K562 (cell line): ENCODE results near the gene CES1. TPM values are rescaled to one million over a fixed set of nuclear protein-coding genes. Genes with fewer than 3 reads are reported as not detected.

ENCODE experiments used
- ATAC-seq: fragments of 200-7000 bp; cut with Tn5 transposase; 3 replicates; pipeline ENCODE4 v1.9.1; 2020; ENCODE audit warnings: moderate library complexity
- BruUV-seq: library from RNA; stranded (reverse); fragments of 400-500 nt; replicated peaks from 2 replicates; lab custom pipeline; 2021; lab: Mats Ljungman, UMichigan
- CTCF ChIA-PET: fragments of 300-600 bp; formaldehyde crosslinking; extraction: SDS; loops from one replicate; lab custom pipeline; 2021; ENCODE audit warnings: low intra/inter-chr PET ratio; lab: Yijun Ruan, JAX
- POLR2A ChIA-PET: fragments of 300-600, 350-650 bp; sonication (Branson Sonifier 250); formaldehyde crosslinking; extraction: SDS; loops from one replicate; lab custom pipeline; 2021; ENCODE audit warnings: antibody characterized with exemption, inconsistent platforms; lab: Yijun Ruan, JAX
- DNase-seq, 4 experiments: peaks; one replicate each; pipeline versions ENCODE4 v3.0.0 to v3.0.0-alpha.2; 2011 to 2018; ENCODE audit warnings: low spot score in 3 of 4, mixed read lengths in 3 of 4; ENCODE audit errors: extremely low read depth in 1 of 4
- FAIRE-seq: peaks from 2 replicates; lab custom pipeline; 2011; peaks lifted over from hg19 to GRCh38; lab: Jason Lieb, UNC
- H2AFZ ChIP-seq: 2 replicates; pipeline ENCODE4 v1.6.0; 2011; ENCODE audit warnings: low read depth, low read length, control low read depth, inconsistent platforms
- H3K27ac ChIP-seq: fragments of 200-600 bp; 3 replicates; pipeline ENCODE4 v1.8.0; 2011; ENCODE audit warnings: low read depth, mild to moderate bottlenecking, control low read depth, inconsistent platforms, low read length, moderate library complexity, mixed read lengths; ENCODE audit errors: extremely low read depth
- H3K27me3 ChIP-seq, 2 experiments: fragments of 300-600 bp in 1 of 2; 2 replicates in 1 of 2; 3 replicates in 1 of 2; pipeline versions ENCODE4 v1.6.0 to v1.8.0; 2011; ENCODE audit warnings: inconsistent platforms in 2 of 2, low read length in 2 of 2, mild to moderate bottlenecking in 1 of 2, mixed read lengths in 1 of 2, moderate library complexity in 1 of 2; ENCODE audit not compliant: control insufficient read depth in 2 of 2, insufficient read depth in 2 of 2
- H3K36me3 ChIP-seq: fragments of 300-600 bp; 3 replicates; pipeline ENCODE4 v1.8.0; 2011; ENCODE audit warnings: mild to moderate bottlenecking, low read length, inconsistent platforms; ENCODE audit not compliant: control insufficient read depth, insufficient read depth
- H3K4me1 ChIP-seq, 2 experiments: fragments of 200-600 bp in 1 of 2; replicated peaks in 1 of 2; 2 replicates in 1 of 2; 3 replicates in 1 of 2; pipeline versions ENCODE4 v1.5.1 to v1.8.0; 2011; ENCODE audit warnings: inconsistent platforms in 2 of 2, low read length in 2 of 2, mild to moderate bottlenecking in 1 of 2, mixed read lengths in 1 of 2, moderate library complexity in 1 of 2; ENCODE audit not compliant: control insufficient read depth in 2 of 2, insufficient read depth in 2 of 2
- H3K4me2 ChIP-seq: 2 replicates; pipeline ENCODE4 v1.6.1; 2011; ENCODE audit warnings: low read length, control low read depth, inconsistent platforms, mixed read lengths; ENCODE audit not compliant: insufficient read depth
- H3K4me3 ChIP-seq: fragments of 200-600 bp; sonication (generic), shearing (Covaris generic); 2 replicates; pipeline ENCODE4 v1.5.1; 2016; ENCODE audit warnings: control low read depth, inconsistent platforms
- H3K79me2 ChIP-seq: fragments of 200-600 bp; 3 replicates; pipeline ENCODE4 v1.8.0; 2011; ENCODE audit warnings: low read length, inconsistent platforms; ENCODE audit not compliant: control insufficient read depth, insufficient read depth
- H3K9ac ChIP-seq, 2 experiments: 2 replicates each; pipeline versions ENCODE4 v1.6.0 to v1.6.1; 2011; ENCODE audit warnings: low read depth in 2 of 2, low read length in 2 of 2, control low read depth in 1 of 2, inconsistent platforms in 1 of 2, mild to moderate bottlenecking in 1 of 2, mixed read lengths in 1 of 2; ENCODE audit not compliant: insufficient read depth in 1 of 2
- H3K9me1 ChIP-seq: one replicate; pipeline ENCODE4 v1.6.0; 2011; ENCODE audit warnings: inconsistent platforms, mild to moderate bottlenecking, low read length, moderate library complexity; ENCODE audit not compliant: control insufficient read depth, insufficient read depth
- H3K9me3 ChIP-seq: replicated peaks from 2 replicates; pipeline ENCODE4 v1.5.1; 2011; ENCODE audit warnings: low read depth, low read length, inconsistent platforms; ENCODE audit not compliant: control insufficient read depth, insufficient read depth
- H4K20me1 ChIP-seq: replicated peaks from 2 replicates; pipeline ENCODE4 v1.6.1; 2011; ENCODE audit warnings: low read length, inconsistent platforms, mixed read lengths; ENCODE audit not compliant: control insufficient read depth, insufficient read depth
- ID3 ChIP-seq, 2 experiments: fragments of 250-450 bp in 1 of 2; fragments of 450-650 bp in 1 of 2; sonication (Bioruptor Pico) in 1 of 2; IDR thresholded peaks; 2 replicates each; pipeline versions ENCODE4 v1.6.1 to v1.8.0; 2016 to 2021; ENCODE audit warnings: mild to moderate bottlenecking in 2 of 2, moderate library complexity in 2 of 2, missing compliant biosample characterization in 1 of 2, missing genetic modification characterization in 1 of 2
- MTA1 ChIP-seq: fragments of 450-650 bp; IDR thresholded peaks from 2 replicates; pipeline ENCODE4 v1.6.1; 2017; ENCODE audit warnings: borderline replicate concordance
- MYC ChIP-seq, 2 experiments: fragments of 250-450 bp in 1 of 2; sonication (Bioruptor Pico) in 1 of 2; IDR thresholded peaks; 2 replicates each; pipeline versions ENCODE4 v1.5.1 to v1.6.1; 2012 to 2021; ENCODE audit warnings: low read depth in 2 of 2, borderline replicate concordance in 1 of 2, improper control_type of control experiment in 1 of 2, low read length in 1 of 2, mild to moderate bottlenecking in 1 of 2, moderate library complexity in 1 of 2
- SMAD1 ChIP-seq: fragments of 150-350 bp; IDR thresholded peaks from 2 replicates; pipeline ENCODE4 v1.6.1; 2014; ENCODE audit warnings: low read length, low read depth; ENCODE audit not compliant: partially characterized antibody
- SPI1 ChIP-seq: IDR thresholded peaks from 2 replicates; pipeline ENCODE4 v1.6.1; 2011; ENCODE audit warnings: low read depth, low read length, control low read depth, borderline replicate concordance
- TRIM24 ChIP-seq, 2 experiments: fragments of 450-650 bp; IDR thresholded peaks; 2 replicates each; pipeline ENCODE4 v1.6.1; 2016
- ZNF408 ChIP-seq: fragments of 250-450 bp; sonication (Bioruptor Pico); IDR thresholded peaks from 2 replicates; pipeline ENCODE4 v1.4.0; 2020; ENCODE audit warnings: low read depth, mild to moderate bottlenecking, moderate library complexity
- WGBS: fragments of 100-300 bp; shearing (Covaris generic); methylation state at CpG from one replicate; pipeline ENCODE4 v1.1.6; 2016; ENCODE audit warnings: low coverage, mixed read lengths; ENCODE audit not compliant: insufficient coverage; ENCODE audit errors: missing lambda C conversion rate; 5-methylcytosine and 5-hydroxymethylcytosine counted together
- in situ Hi-C: fragments of 300-500 bp; cut with MboI; formaldehyde crosslinking; loops from 4 replicates; pipeline ENCODE4 v1.15.0; 2018; ENCODE audit warnings: inconsistent platforms, mixed read lengths
- intact Hi-C: fragments of 100-400 bp; cut with micrococcal nuclease; formaldehyde crosslinking; loops from 2 replicates; pipeline ENCODE4 v1.14.2; 2022
- polyA plus RNA-seq, 8 experiments: library from polyadenylated mRNA; depleted of rRNA in 4 of 8; stranded (reverse) in 5 of 8; unstranded in 3 of 8; fragments of >200 nt; fragmentation: Nextera tagmentation in 2 of 8; fragmentation: Illumina TruSeq in 1 of 8; extraction: Ambion mirVana in 2 of 8; extraction: Trizol in 1 of 8; gene quantifications; 2 replicates each; pipeline versions ENCODE4 v1.2.1 to v1.2.3, GENCODE V29; 2011 to 2014; ENCODE audit warnings: inconsistent platforms in 1 of 8, missing spikeins in 1 of 8
- total RNA-seq, 7 experiments: library from RNA; depleted of rRNA in 6 of 7; stranded (reverse); fragments of >200 nt in 6 of 7; fragmentation: Illumina TruSeq in 2 of 7; extraction: Trizol in 2 of 7; gene quantifications; 2 replicates each; pipeline versions ENCODE4 v1.2.1 to v1.2.3, GENCODE V29; 2011 to 2021; ENCODE audit warnings: low replicate concordance in 1 of 7
- TF ChIP-seq, protein P1 (sequence below), 2 experiments: fragments of 450-650 bp; IDR thresholded peaks; 2 replicates each; pipeline ENCODE4 v1.6.1; 2016
- TF ChIP-seq, protein P2 (sequence below): sonication (generic); formaldehyde crosslinking; IDR thresholded peaks from 2 replicates; pipeline ENCODE4 v1.8.0; 2022; ENCODE audit warnings: mild to moderate bottlenecking, low read depth, missing genetic modification reagents

Gene CES1
- total and polyA plus RNA-seq, 9 of the 15 experiments (the other 6 are each of a cell fraction or from before 2014, with no cell fraction given) = 0.10 to 1.2 (median 0.16) TPM; not detected in 3

- intact Hi-C loops = loop anchor here (5.0 to 10.0 kb wide), 2 partner anchors 205 to 468 kb away; no protein-coding TSS in a partner anchor
- ATAC-seq (no peak), DNase-seq (no peak), FAIRE-seq (no peak)
- Histone ChIP-seq H3K9me3 (no peaks in the 10 kb centered on the region), H4K20me1 (no peaks in the 10 kb centered on the region), H2AFZ (no peak overlapping the region), H3K79me2 (no peaks in the 10 kb centered on the region), H3K9me1 (no peaks in the 10 kb centered on the region), H3K4me2 (no peak overlapping the region), H3K27me3 (peaks cover 7 to 8% of the 10 kb centered on the region in 2 experiments; a peak in 3 of 5 replicates), H3K27ac (no peak overlapping the region), H3K4me3 (no peak overlapping the region), H3K9ac (no peak overlapping the region), H3K36me3 (no peaks in the 10 kb centered on the region), H3K4me1 (no peaks in the 10 kb centered on the region)
- in situ Hi-C loops = loop anchor here (5.0 to 10.0 kb wide), 2 partner anchors 355 to 382 kb away; no protein-coding TSS in a partner anchor
- BruUV-seq = no TSS peak
- TF ChIP-seq SPI1 (0 out of 2 replicates have a peak, but pooled peaks have one; percentile 14), ZNF408 (CRISPR knock-in tag) (no peak)
- ChIA-PET POLR2A (no interaction called here), CTCF (no interaction called here)
- 1% methylated on average over 13 of the region's 13 CpGs for WGBS
These were observed 16.6 kb upstream of the CES1 start for GRCh38 chr16:55849536-55849935.

GRCh38 chr16:55846598-55847346, 13.9 kb upstream of the CES1 start:
- 1% methylated on average over 11 of the region's 11 CpGs for WGBS
- H3K36me3 ChIP-seq = no peaks in the 10 kb centered on the region
- in situ Hi-C loops = loop anchor here (5.0 to 10.0 kb wide), 2 partner anchors 352 to 379 kb away; no protein-coding TSS in a partner anchor
- no peaks in the 10 kb centered on the region for H3K9me1 ChIP-seq
- FAIRE-seq = no peak
- peaks cover 7 to 8% of the 10 kb centered on the region in 2 experiments; a peak in 3 of 5 replicates for H3K27me3 ChIP-seq
- no peak overlapping the region for H3K27ac ChIP-seq
- no peak overlapping the region; a peak in 1 of 4 replicates for H3K9ac ChIP-seq
- no peaks in the 10 kb centered on the region for H3K79me2 ChIP-seq
- H2AFZ ChIP-seq = peak overlapping the region; percentile 5; the same call in 1 of the 2 replicates
- intact Hi-C loops = loop anchor here (5.0 to 10.0 kb wide), 2 partner anchors 202 to 471 kb away; no protein-coding TSS in a partner anchor
- H4K20me1 ChIP-seq = no peaks in the 10 kb centered on the region
- no peaks in the 10 kb centered on the region for H3K9me3 ChIP-seq
- ChIA-PET POLR2A (interaction anchor here (0.7 kb wide), 1 partner anchor 130 kb away, joined by 3 read pairs; no protein-coding TSS in a partner anchor), CTCF (no interaction called here)
- peak; percentile 81 for ATAC-seq
- BruUV-seq = no TSS peak
- H3K4me2 ChIP-seq = peak overlapping the region; percentile 62
- DNase-seq = no peak
- no peak overlapping the region; the same call in 1 of the 2 replicates for H3K4me3 ChIP-seq
- H3K4me1 ChIP-seq = no peaks in the 10 kb centered on the region
- TF ChIP-seq SMAD1 (no peak), ID3 (CRISPR knock-in tag; IDR thresholded peaks at IDR 0.05) (no peak), ID3 (tag; IDR thresholded peaks at IDR 0.05) (no peak), TRIM24 (IDR thresholded peaks at IDR 0.05) (no peak), MYC (IDR thresholded peaks at IDR 0.05; ENCODE audit: low read depth, low read length) (peak; percentile 42; the same call in 1 of the 2 replicates), MYC (CRISPR knock-in tag; IDR thresholded peaks at IDR 0.05; ENCODE audit: borderline replicate concordance, low read depth) (no peak), MTA1 (peak; percentile 66; the same call in 1 of the 2 replicates)
- TF ChIP-seq, protein P1, sequence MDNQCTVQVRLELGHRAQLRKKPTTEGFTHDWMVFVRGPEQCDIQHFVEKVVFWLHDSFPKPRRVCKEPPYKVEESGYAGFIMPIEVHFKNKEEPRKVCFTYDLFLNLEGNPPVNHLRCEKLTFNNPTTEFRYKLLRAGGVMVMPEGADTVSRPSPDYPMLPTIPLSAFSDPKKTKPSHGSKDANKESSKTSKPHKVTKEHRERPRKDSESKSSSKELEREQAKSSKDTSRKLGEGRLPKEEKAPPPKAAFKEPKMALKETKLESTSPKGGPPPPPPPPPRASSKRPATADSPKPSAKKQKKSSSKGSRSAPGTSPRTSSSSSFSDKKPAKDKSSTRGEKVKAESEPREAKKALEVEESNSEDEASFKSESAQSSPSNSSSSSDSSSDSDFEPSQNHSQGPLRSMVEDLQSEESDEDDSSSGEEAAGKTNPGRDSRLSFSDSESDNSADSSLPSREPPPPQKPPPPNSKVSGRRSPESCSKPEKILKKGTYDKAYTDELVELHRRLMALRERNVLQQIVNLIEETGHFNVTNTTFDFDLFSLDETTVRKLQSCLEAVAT (IDR thresholded peaks at IDR 0.05) = 0 out of 4 replicates have a peak, but pooled peaks of 1 of the 2 experiments have one; percentile 18
- TF ChIP-seq, protein P2, sequence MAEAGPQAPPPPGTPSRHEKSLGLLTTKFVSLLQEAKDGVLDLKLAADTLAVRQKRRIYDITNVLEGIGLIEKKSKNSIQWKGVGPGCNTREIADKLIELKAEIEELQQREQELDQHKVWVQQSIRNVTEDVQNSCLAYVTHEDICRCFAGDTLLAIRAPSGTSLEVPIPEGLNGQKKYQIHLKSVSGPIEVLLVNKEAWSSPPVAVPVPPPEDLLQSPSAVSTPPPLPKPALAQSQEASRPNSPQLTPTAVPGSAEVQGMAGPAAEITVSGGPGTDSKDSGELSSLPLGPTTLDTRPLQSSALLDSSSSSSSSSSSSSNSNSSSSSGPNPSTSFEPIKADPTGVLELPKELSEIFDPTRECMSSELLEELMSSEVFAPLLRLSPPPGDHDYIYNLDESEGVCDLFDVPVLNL (CRISPR knock-in tag) = no peak
